ENCODE results near the gene CARMIL1. TPM values are rescaled to one million over a fixed set of nuclear protein-coding genes. Genes with fewer than 3 reads are reported as not detected.

The CARMIL1 gene
- total RNA-seq, 4 donors from 2014 or later: 6.2 to 17.2 (median 11.5) TPM

GRCh38 chr6:25489399-25489798 is 210.2 kb downstream of the CARMIL1 start:
- Histone ChIP-seq H3K9me3 (no peaks in the 10 kb centered on the region), H3K27me3 (no peaks in the 10 kb centered on the region), H3K4me3 (no peak overlapping the region), H3K27ac (no peak overlapping the region), H3K4me1 (peaks cover 0 to 3% (median 0%) of the 10 kb centered on the region in 3 donors), H3K36me3 (no peaks in the 10 kb centered on the region)
- no peak for ATAC-seq
- no peak for TF ChIP-seq EP300 (IDR thresholded peaks at IDR 0.05)
- WGBS, 2 donors (ENCODE audit: low coverage in 1 of 2): 78 to 100% methylated on average over 1 to 3 of the region's 3 CpGs

GRCh38 chr6:25490018-25490801 is 211.0 kb downstream of the CARMIL1 start:
- Histone ChIP-seq H3K36me3 (no peaks in the 10 kb centered on the region), H3K27ac (peak overlapping the region in 2 of 4 donors; percentile 25 to 35), H3K27me3 (no peaks in the 10 kb centered on the region), H3K4me3 (no peak overlapping the region), H3K4me1 (peaks cover 0 to 3% (median 0%) of the 10 kb centered on the region in 3 donors), H3K9me3 (no peaks in the 10 kb centered on the region)
- TF ChIP-seq CTCF (IDR thresholded peaks at IDR 0.05) (peak; percentile 47 to 69 (median 65)), POLR2A (IDR thresholded peaks at IDR 0.05) (no peak), POLR2AphosphoS5 (IDR thresholded peaks at IDR 0.05) (no peak)
- 44 to 78% methylated on average over 7 to 8 of the region's 9 CpGs for WGBS, 2 donors (ENCODE audit: low coverage in 1 of 2)
- peak; percentile 81 for ATAC-seq

- Histone ChIP-seq H3K27ac (no peak overlapping the region), H3K36me3 (no peaks in the 10 kb centered on the region), H3K27me3 (no peaks in the 10 kb centered on the region), H3K4me1 (peaks cover 0 to 3% (median 0%) of the 10 kb centered on the region in 3 donors), H3K9me3 (no peaks in the 10 kb centered on the region), H3K4me3 (no peak overlapping the region)
- ATAC-seq: no peak
- WGBS, 2 donors (ENCODE audit: low coverage in 1 of 2): 98% methylated on average over 3 of the region's 3 CpGs
- TF ChIP-seq EP300 (IDR thresholded peaks at IDR 0.05): no peak
- TF ChIP-seq CTCF (IDR thresholded peaks at IDR 0.05): no peak
- TF ChIP-seq POLR2A (IDR thresholded peaks at IDR 0.05): no peak
- TF ChIP-seq POLR2AphosphoS5 (IDR thresholded peaks at IDR 0.05): no peak
These were observed 213.8 kb downstream of the CARMIL1 start for GRCh38 chr6:25492951-25493350.

GRCh38 chr6:25494469-25494868 is 215.3 kb downstream of the CARMIL1 start:
- Histone ChIP-seq H3K27ac (no peak overlapping the region), H3K9me3 (no peaks in the 10 kb centered on the region), H3K27me3 (no peaks in the 10 kb centered on the region), H3K4me1 (peaks cover 0 to 3% (median 0%) of the 10 kb centered on the region in 3 donors), H3K36me3 (no peaks in the 10 kb centered on the region), H3K4me3 (no peak overlapping the region)
- TF ChIP-seq EP300 (IDR thresholded peaks at IDR 0.05) (no peak), POLR2AphosphoS5 (IDR thresholded peaks at IDR 0.05) (no peak), POLR2A (IDR thresholded peaks at IDR 0.05) (no peak), CTCF (IDR thresholded peaks at IDR 0.05) (no peak)
- 78 to 88% methylated on average over 1 of the region's 1 CpG for WGBS, 2 donors (ENCODE audit: low coverage in 1 of 2)
- ATAC-seq: no peak

- ATAC-seq: no peak
- no peaks in the 10 kb centered on the region for H3K36me3 ChIP-seq
- 80 to 84% methylated on average over 8 of the region's 8 CpGs for WGBS, 2 donors (ENCODE audit: low coverage in 1 of 2)
- no peaks in the 10 kb centered on the region for H3K9me3 ChIP-seq
- H3K27ac ChIP-seq: no peak overlapping the region
- H3K27me3 ChIP-seq: no peaks in the 10 kb centered on the region
- no peak for TF ChIP-seq EP300 (IDR thresholded peaks at IDR 0.05)
- TF ChIP-seq POLR2A (IDR thresholded peaks at IDR 0.05): no peak
- TF ChIP-seq POLR2AphosphoS5 (IDR thresholded peaks at IDR 0.05): no peak
- no peak for TF ChIP-seq CTCF (IDR thresholded peaks at IDR 0.05)
- no peaks in the 10 kb centered on the region for H3K4me1 ChIP-seq
- H3K4me3 ChIP-seq: no peak overlapping the region
These were observed 218.3 kb downstream of the CARMIL1 start for GRCh38 chr6:25497383-25498040.
